HepG2 (cell line): ENCODE data around the gene NDRG2. TPM values are rescaled to one million over a fixed set of nuclear protein-coding genes. Genes with fewer than 3 reads are reported as not detected.

Experiments used
- ATAC-seq: fragments of 200-7000 bp; cut with Tn5 transposase; 3 replicates; pipeline ENCODE4 v1.9.1; 2020; ENCODE audit warnings: mild to moderate bottlenecking, moderate library complexity
- BruUV-seq: library from RNA; stranded (reverse); fragments of 400-500 nt; replicated peaks from 2 replicates; lab custom pipeline; 2021; lab: Mats Ljungman, UMichigan
- CTCF ChIA-PET: fragments of 300-600 bp; formaldehyde crosslinking; extraction: SDS; loops from one replicate; lab custom pipeline; 2021; ENCODE audit warnings: low total read pairs, inconsistent platforms, low intra/inter-chr PET ratio; lab: Yijun Ruan, JAX
- POLR2A ChIA-PET: fragments of 350-600 bp; sonication (Branson Sonifier 250); formaldehyde crosslinking; loops from one replicate; lab custom pipeline; 2020; ENCODE audit warnings: antibody characterized with exemption, inconsistent platforms; lab: Yijun Ruan, JAX
- DNase-seq: peaks from one replicate; pipeline ENCODE4 v3.0.0-alpha.2; 2015; ENCODE audit warnings: low spot score
- FAIRE-seq: peaks from 3 replicates; lab custom pipeline; 2011; peaks lifted over from hg19 to GRCh38; lab: Jason Lieb, UNC
- H2AFZ ChIP-seq: one replicate; pipeline ENCODE4 v1.6.1; 2011; ENCODE audit warnings: low read length, inconsistent platforms
- H3K27ac ChIP-seq: fragments of 300-600 bp; 3 replicates; pipeline ENCODE4 v1.8.0; 2011; ENCODE audit warnings: mixed run types, mild to moderate bottlenecking, mixed read lengths, low read length, inconsistent platforms; ENCODE audit not compliant: insufficient read depth; ENCODE audit errors: extremely low read length
- H3K27me3 ChIP-seq, 2 experiments: fragments of 200-600 bp in 1 of 2; 2 replicates in 1 of 2; 3 replicates in 1 of 2; pipeline versions ENCODE4 v1.6.0 to v1.8.0; 2011; ENCODE audit warnings: low read length in 2 of 2, mild to moderate bottlenecking in 2 of 2, moderate library complexity in 2 of 2, inconsistent platforms in 1 of 2; ENCODE audit not compliant: insufficient read depth in 2 of 2, control insufficient read depth in 1 of 2
- H3K36me3 ChIP-seq, 2 experiments: fragments of 200-600 bp in 1 of 2; replicated peaks in 1 of 2; 2 replicates in 1 of 2; 3 replicates in 1 of 2; pipeline versions ENCODE4 v1.5.1 to v1.8.0; 2011; ENCODE audit warnings: low read length in 2 of 2, inconsistent platforms in 1 of 2; ENCODE audit not compliant: insufficient read depth in 2 of 2, control insufficient read depth in 1 of 2
- H3K4me1 ChIP-seq: 2 replicates; pipeline ENCODE4 v1.5.1; 2012; ENCODE audit warnings: low read length, inconsistent platforms; ENCODE audit not compliant: insufficient read depth
- H3K4me2 ChIP-seq: 2 replicates; pipeline ENCODE4 v1.6.0; 2011; ENCODE audit warnings: low read depth, low read length, inconsistent platforms
- H3K4me3 ChIP-seq, 3 experiments: fragments of 200-600 bp in 1 of 3; sonication (generic), shearing (Covaris generic) in 1 of 3; replicated peaks in 1 of 3; 2 replicates each; pipeline ENCODE4 v1.5.1; 2011 to 2016; ENCODE audit warnings: low read length in 3 of 3, inconsistent platforms in 2 of 3, low read depth in 2 of 3, mild to moderate bottlenecking in 2 of 3, control low read depth in 1 of 3, mixed read lengths in 1 of 3; ENCODE audit not compliant: insufficient read depth in 1 of 3
- H3K79me2 ChIP-seq: one replicate; pipeline ENCODE4 v1.6.1; 2011; ENCODE audit warnings: low read length, inconsistent platforms; ENCODE audit not compliant: insufficient read depth
- H3K9ac ChIP-seq: 2 replicates; pipeline ENCODE4 v1.6.0; 2011; ENCODE audit warnings: mild to moderate bottlenecking, low read depth, low read length, inconsistent platforms; ENCODE audit not compliant: insufficient read depth
- H3K9me3 ChIP-seq: 2 replicates; pipeline ENCODE4 v1.5.1; 2012; ENCODE audit warnings: mild to moderate bottlenecking, low read length
- H4K20me1 ChIP-seq: 2 replicates; pipeline ENCODE4 v1.6.0; 2011; ENCODE audit warnings: inconsistent platforms, mild to moderate bottlenecking, low read length, moderate library complexity; ENCODE audit not compliant: insufficient read depth
- CEBPG ChIP-seq: IDR thresholded peaks from 2 replicates; pipeline ENCODE4 v1.6.1; 2016
- FOSL1 ChIP-seq: sonication (generic); formaldehyde crosslinking; IDR thresholded peaks from 2 replicates; pipeline ENCODE4 v1.9.0; 2021; ENCODE audit warnings: missing genetic modification reagents, borderline replicate concordance
- IRX3 ChIP-seq: sonication (generic); formaldehyde crosslinking; IDR thresholded peaks from 2 replicates; pipeline ENCODE4 v1.8.1; 2023; ENCODE audit warnings: mild to moderate bottlenecking, low read depth, missing genetic modification reagents, borderline replicate concordance
- KDM5A ChIP-seq: fragments of 200-600 bp; sonication (generic); IDR thresholded peaks from 2 replicates; pipeline ENCODE4 v1.7.0; 2018; ENCODE audit warnings: antibody characterized with exemption, mild to moderate bottlenecking, low read length, borderline replicate concordance
- KDM5B ChIP-seq: sonication (generic); formaldehyde crosslinking; IDR thresholded peaks from 2 replicates; pipeline ENCODE4 v1.4.0; 2020; ENCODE audit warnings: missing genetic modification reagents, mild to moderate bottlenecking, borderline replicate concordance
- KLF12 ChIP-seq: sonication (generic); formaldehyde crosslinking; IDR thresholded peaks from 2 replicates; pipeline ENCODE4 v1.4.0; 2020; ENCODE audit warnings: missing genetic modification reagents, borderline replicate concordance
- MAZ ChIP-seq, 2 experiments: sonication (generic) in 1 of 2; formaldehyde crosslinking in 1 of 2; IDR thresholded peaks; 2 replicates each; pipeline versions ENCODE4 v1.5.0 to v1.6.1; 2012 to 2020; ENCODE audit warnings: low read depth in 2 of 2, mild to moderate bottlenecking in 2 of 2, borderline replicate concordance in 1 of 2, improper control_type of control experiment in 1 of 2, low read length in 1 of 2, missing genetic modification reagents in 1 of 2, moderate library complexity in 1 of 2
- MEIS1 ChIP-seq: sonication (generic); formaldehyde crosslinking; IDR thresholded peaks from 2 replicates; pipeline ENCODE4 v1.9.0; 2021; ENCODE audit warnings: mild to moderate bottlenecking, missing genetic modification reagents, moderate library complexity, borderline replicate concordance
- MTF2 ChIP-seq: sonication (generic); formaldehyde crosslinking; IDR thresholded peaks from 2 replicates; pipeline ENCODE4 v1.5.0; 2020; ENCODE audit warnings: missing genetic modification reagents, borderline replicate concordance
- NCOA5 ChIP-seq: sonication (generic); formaldehyde crosslinking; IDR thresholded peaks from 2 replicates; pipeline ENCODE4 v1.4.0; 2020; ENCODE audit warnings: missing genetic modification reagents
- RFX5 ChIP-seq: IDR thresholded peaks from 2 replicates; pipeline ENCODE4 v1.6.1; 2011; ENCODE audit warnings: low read depth, low read length, improper control_type of control experiment
- RORA ChIP-seq: sonication (generic); formaldehyde crosslinking; IDR thresholded peaks from 2 replicates; pipeline ENCODE4 v1.5.0; 2020; ENCODE audit warnings: mild to moderate bottlenecking, missing genetic modification reagents, moderate library complexity
- SALL1 ChIP-seq: sonication (generic); formaldehyde crosslinking; IDR thresholded peaks from 2 replicates; pipeline ENCODE4 v1.8.0; 2022; ENCODE audit warnings: mild to moderate bottlenecking, missing genetic modification reagents
- SP5 ChIP-seq: IDR thresholded peaks from 2 replicates; pipeline ENCODE4 v1.6.1; 2016; ENCODE audit warnings: low read depth, borderline replicate concordance
- ZNF20 ChIP-seq: sonication (generic); formaldehyde crosslinking; IDR thresholded peaks from 2 replicates; pipeline ENCODE4 v1.4.0; 2020; ENCODE audit warnings: mild to moderate bottlenecking, moderate library complexity, missing genetic modification reagents
- ZNF878 ChIP-seq: sonication (generic); formaldehyde crosslinking; IDR thresholded peaks from 2 replicates; pipeline ENCODE4 v1.8.1; 2023; ENCODE audit warnings: mild to moderate bottlenecking, missing genetic modification reagents, moderate library complexity
- WGBS: methylation state at CpG from one replicate; pipeline ENCODE4 v1.1.6; 2017; ENCODE audit warnings: low lambda C conversion rate; 5-methylcytosine and 5-hydroxymethylcytosine counted together
- in situ Hi-C: cut with HindIII; loops from 2 replicates; pipeline ENCODE4 v1.10.0; 2017; ENCODE audit warnings: low pct_unique_long_range_greater_than_20kb; ENCODE audit not compliant: extremely low pct_ligation_motif_present
- intact Hi-C: fragments of 100-400 bp; cut with micrococcal nuclease; formaldehyde crosslinking; loops from one replicate; pipeline ENCODE4 v1.10.0; 2022; ENCODE audit not compliant: unreplicated experiment
- polyA plus RNA-seq, 8 experiments: library from polyadenylated mRNA; depleted of rRNA in 3 of 8; stranded (reverse) in 7 of 8; unstranded in 1 of 8; fragments of >200 nt; fragmentation: Illumina TruSeq in 4 of 8; extraction: Trizol in 4 of 8; gene quantifications; 2 replicates each; pipeline versions ENCODE4 v1.2.1 to v1.2.3, GENCODE V29; 2011 to 2016; ENCODE audit warnings: low read depth in 4 of 8, missing spikeins in 1 of 8, mixed read lengths in 1 of 8; ENCODE audit not compliant: insufficient read depth in 1 of 8
- total RNA-seq, 5 experiments: library from RNA; depleted of rRNA; stranded (reverse); fragments of >200 nt; fragmentation: Illumina TruSeq; extraction: Trizol; gene quantifications; 2 replicates each; pipeline ENCODE4 v1.2.3, GENCODE V29; 2016; ENCODE audit warnings: low read depth in 1 of 5
- TF ChIP-seq, protein P1 (sequence below): sonication (generic); formaldehyde crosslinking; IDR thresholded peaks from 2 replicates; pipeline ENCODE4 v1.4.0; 2020; ENCODE audit warnings: missing genetic modification reagents
- TF ChIP-seq, protein P2 (sequence below): sonication (generic); formaldehyde crosslinking; conservative IDR thresholded peaks from 2 replicates; pipeline ENCODE4 v1.8.0; 2022; ENCODE audit warnings: low read depth, missing genetic modification reagents
- TF ChIP-seq, protein P3 (sequence below): sonication (generic); formaldehyde crosslinking; IDR thresholded peaks from 2 replicates; pipeline ENCODE4 v1.4.0; 2020; ENCODE audit warnings: mild to moderate bottlenecking, missing genetic modification reagents

Gene NDRG2
- total and polyA plus RNA-seq, 2 of the 13 experiments (the other 11 are each of a cell fraction or from before 2014, with no cell fraction given) = 27.2 to 189 TPM

DNA sequence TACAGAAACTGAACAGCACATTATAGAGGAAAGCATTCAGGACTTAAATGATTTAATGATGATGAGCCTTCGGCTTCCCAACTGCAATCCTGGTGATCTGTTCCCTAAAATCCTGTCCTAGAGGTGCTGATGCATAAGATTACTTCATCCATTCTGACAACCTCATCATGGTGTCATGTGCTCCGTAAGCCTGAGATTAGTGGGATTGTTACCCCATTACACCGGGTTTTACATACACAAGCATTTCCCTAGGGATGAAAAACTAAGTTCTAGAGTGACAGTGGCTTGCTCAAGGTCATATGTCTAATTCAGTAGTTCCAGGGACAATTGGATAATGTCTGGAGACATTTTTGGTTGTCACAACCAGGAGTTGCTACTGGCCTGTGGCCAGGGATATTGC is 12.3 kb upstream of the NDRG2 start:
- Histone ChIP-seq H3K4me1 (peaks cover 50% of the 10 kb centered on the region), H3K27ac (no peak overlapping the region), H3K79me2 (no peaks in the 10 kb centered on the region), H3K4me2 (no peak overlapping the region), H3K36me3 (no peaks in the 10 kb centered on the region), H4K20me1 (no peaks in the 10 kb centered on the region), H3K9me3 (no peaks in the 10 kb centered on the region), H3K9ac (no peak overlapping the region), H3K27me3 (no peaks in the 10 kb centered on the region; a peak in 1 of 5 replicates), H3K4me3 (no peak overlapping the region), H2AFZ (no peak overlapping the region)
- FAIRE-seq (no peak), DNase-seq (no peak), ATAC-seq (no peak)
- ChIA-PET CTCF (interaction anchor here (4.8 kb wide), 1 partner anchor 23 kb away, joined by 109 read pairs; no protein-coding TSS in a partner anchor), POLR2A (no interaction called here)
- BruUV-seq = no TSS peak
- WGBS = 64% methylated on average over 3 of the region's 3 CpGs
- in situ Hi-C loops (no loop called here), intact Hi-C loops (no loop called here)
- TF ChIP-seq SP5 (CRISPR knock-in tag) (no peak), IRX3 (CRISPR knock-in tag) (no peak), KDM5A (no peak), FOSL1 (CRISPR knock-in tag) (no peak), CEBPG (no peak), MEIS1 (CRISPR knock-in tag) (no peak), MTF2 (CRISPR knock-in tag) (no peak), SALL1 (CRISPR knock-in tag) (no peak), RORA (CRISPR knock-in tag) (no peak), KLF12 (CRISPR knock-in tag) (no peak), ZNF20 (no peak), KDM5B (no peak), MAZ (IDR thresholded peaks at IDR 0.05; ENCODE audit: borderline replicate concordance, low read depth, low read length) (no peak), MAZ (CRISPR knock-in tag; IDR thresholded peaks at IDR 0.05; ENCODE audit: low read depth) (no peak), ZNF878 (CRISPR knock-in tag) (no peak), RFX5 (no peak), NCOA5 (no peak)
- TF ChIP-seq, protein P1, sequence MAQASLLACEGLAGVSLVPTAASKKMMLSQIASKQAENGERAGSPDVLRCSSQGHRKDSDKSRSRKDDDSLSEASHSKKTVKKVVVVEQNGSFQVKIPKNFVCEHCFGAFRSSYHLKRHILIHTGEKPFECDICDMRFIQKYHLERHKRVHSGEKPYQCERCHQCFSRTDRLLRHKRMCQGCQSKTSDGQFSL (CRISPR knock-in tag) = no peak
- TF ChIP-seq, protein P2, sequence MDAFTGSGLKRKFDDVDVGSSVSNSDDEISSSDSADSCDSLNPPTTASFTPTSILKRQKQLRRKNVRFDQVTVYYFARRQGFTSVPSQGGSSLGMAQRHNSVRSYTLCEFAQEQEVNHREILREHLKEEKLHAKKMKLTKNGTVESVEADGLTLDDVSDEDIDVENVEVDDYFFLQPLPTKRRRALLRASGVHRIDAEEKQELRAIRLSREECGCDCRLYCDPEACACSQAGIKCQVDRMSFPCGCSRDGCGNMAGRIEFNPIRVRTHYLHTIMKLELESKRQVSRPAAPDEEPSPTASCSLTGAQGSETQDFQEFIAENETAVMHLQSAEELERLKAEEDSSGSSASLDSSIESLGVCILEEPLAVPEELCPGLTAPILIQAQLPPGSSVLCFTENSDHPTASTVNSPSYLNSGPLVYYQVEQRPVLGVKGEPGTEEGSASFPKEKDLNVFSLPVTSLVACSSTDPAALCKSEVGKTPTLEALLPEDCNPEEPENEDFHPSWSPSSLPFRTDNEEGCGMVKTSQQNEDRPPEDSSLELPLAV (CRISPR knock-in tag) = no peak
- TF ChIP-seq, protein P3, sequence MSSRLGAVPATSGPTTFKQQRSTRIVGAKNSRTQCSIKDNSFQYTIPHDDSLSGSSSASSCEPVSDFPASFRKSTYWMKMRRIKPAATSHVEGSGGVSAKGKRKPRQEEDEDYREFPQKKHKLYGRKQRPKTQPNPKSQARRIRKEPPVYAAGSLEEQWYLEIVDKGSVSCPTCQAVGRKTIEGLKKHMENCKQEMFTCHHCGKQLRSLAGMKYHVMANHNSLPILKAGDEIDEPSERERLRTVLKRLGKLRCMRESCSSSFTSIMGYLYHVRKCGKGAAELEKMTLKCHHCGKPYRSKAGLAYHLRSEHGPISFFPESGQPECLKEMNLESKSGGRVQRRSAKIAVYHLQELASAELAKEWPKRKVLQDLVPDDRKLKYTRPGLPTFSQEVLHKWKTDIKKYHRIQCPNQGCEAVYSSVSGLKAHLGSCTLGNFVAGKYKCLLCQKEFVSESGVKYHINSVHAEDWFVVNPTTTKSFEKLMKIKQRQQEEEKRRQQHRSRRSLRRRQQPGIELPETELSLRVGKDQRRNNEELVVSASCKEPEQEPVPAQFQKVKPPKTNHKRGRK (CRISPR knock-in tag) = no peak
